MM.1S (cell line): ENCODE measurements around the gene TFAM.
A peak's percentile ranks its signal among the peaks of the same experiment; 100 is the strongest.
"Not testable (repeated sequence)": the region's sequence is repeated elsewhere in the genome, so short reads cannot be mapped to it uniquely, and the experiment has no call there.

Experiments used
- DNase-seq: peaks from one replicate; pipeline ENCODE4 v3.0.0-alpha.2; 2015
- H2AFZ ChIP-seq: fragments of 300-600 bp; sonication (generic); 2 replicates; pipeline ENCODE4 v1.6.0; 2016; ENCODE audit warnings: antibody characterized with exemption, low read length
- H3F3A ChIP-seq: fragments of 300-600 bp; sonication (generic); 2 replicates; pipeline ENCODE4 v1.6.1; 2016; ENCODE audit warnings: mild to moderate bottlenecking, antibody characterized with exemption, low read length, moderate library complexity, mixed read lengths; ENCODE audit not compliant: insufficient read depth
- H3K27ac ChIP-seq: fragments of 300-600 bp; sonication (generic); 2 replicates; pipeline ENCODE4 v1.5.1; 2016; ENCODE audit warnings: mild to moderate bottlenecking, low read length
- H3K27me3 ChIP-seq: fragments of 300-600 bp; sonication (generic); replicated peaks from 2 replicates; pipeline ENCODE4 v1.6.0; 2016; ENCODE audit warnings: low read length; ENCODE audit not compliant: insufficient read depth
- H3K36me3 ChIP-seq: fragments of 300-600 bp; sonication (generic); replicated peaks from 2 replicates; pipeline ENCODE4 v1.6.1; 2016; ENCODE audit warnings: mild to moderate bottlenecking, low read length, mixed read lengths; ENCODE audit not compliant: insufficient read depth
- H3K4me1 ChIP-seq: fragments of 300-600 bp; sonication (generic); 2 replicates; pipeline ENCODE4 v1.6.1; 2016; ENCODE audit warnings: low read length, mixed read lengths
- H3K4me2 ChIP-seq: fragments of 300-600 bp; sonication (generic); 2 replicates; pipeline ENCODE4 v1.6.0; 2016; ENCODE audit warnings: low read depth, low read length
- H3K4me3 ChIP-seq: fragments of 300-600 bp; sonication (generic); 2 replicates; pipeline ENCODE4 v1.5.1; 2016; ENCODE audit warnings: low read length, mixed read lengths
- H3K79me2 ChIP-seq: fragments of 300-600 bp; sonication (generic); 2 replicates; pipeline ENCODE4 v1.6.1; 2016; ENCODE audit warnings: mixed run types, low read length, mixed read lengths
- H3K9ac ChIP-seq: fragments of 300-600 bp; sonication (generic); 2 replicates; pipeline ENCODE4 v1.6.1; 2016; ENCODE audit warnings: low read length, mixed read lengths
- H3K9me2 ChIP-seq: fragments of 300-600 bp; sonication (generic); replicated peaks from 2 replicates; pipeline ENCODE4 v1.6.1; 2016; ENCODE audit warnings: mild to moderate bottlenecking, low read length, mixed read lengths; ENCODE audit not compliant: insufficient read depth
- H3K9me3 ChIP-seq: fragments of 300-600 bp; sonication (generic); replicated peaks from 2 replicates; pipeline ENCODE4 v1.6.1; 2016; ENCODE audit warnings: mild to moderate bottlenecking, low read length, mixed read lengths; ENCODE audit not compliant: insufficient read depth
- H4K20me1 ChIP-seq: fragments of 300-600 bp; sonication (generic); 2 replicates; pipeline ENCODE4 v1.6.1; 2016; ENCODE audit warnings: mild to moderate bottlenecking, low read length, moderate library complexity, mixed read lengths; ENCODE audit not compliant: insufficient read depth
- CTCF ChIP-seq: fragments of 300-600 bp; sonication (generic); IDR thresholded peaks from 2 replicates; pipeline ENCODE4 v1.5.1; 2016; ENCODE audit warnings: antibody characterized with exemption, low read length, mixed read lengths
- EZH2 ChIP-seq: fragments of 300-600 bp; sonication (generic); optimal IDR thresholded peaks from 2 replicates; pipeline ENCODE3; 2017; ENCODE audit warnings: low read depth, mild to moderate bottlenecking, antibody characterized with exemption, low read length, mixed read lengths
- EZH2phosphoT487 ChIP-seq: fragments of 300-600 bp; sonication (generic); IDR thresholded peaks from 2 replicates; pipeline ENCODE4 v1.6.1; 2018; ENCODE audit warnings: antibody characterized with exemption, low read length

The TFAM gene

GRCh38 chr10:58412502-58412961 is 27.3 kb downstream of the TFAM start:
- H3K79me2 ChIP-seq, result no peaks in the 10 kb centered on the region
- no peak overlapping the region for H3K27ac ChIP-seq
- no peak overlapping the region for H2AFZ ChIP-seq
- DNase-seq, result no peak
- H3K4me3 ChIP-seq, result no peak overlapping the region
- TF ChIP-seq EZH2phosphoT487, result no peak
- no peak for TF ChIP-seq EZH2
- TF ChIP-seq CTCF, result no peak
- no peaks in the 10 kb centered on the region for H3K36me3 ChIP-seq
- no peak overlapping the region for H3K9ac ChIP-seq
- H3K9me3 ChIP-seq, result no peaks in the 10 kb centered on the region
- H3F3A ChIP-seq, result no peaks in the 10 kb centered on the region
- H4K20me1 ChIP-seq, result no peaks in the 10 kb centered on the region
- no peaks in the 10 kb centered on the region for H3K9me2 ChIP-seq
- H3K27me3 ChIP-seq, result no peaks in the 10 kb centered on the region
- no peak overlapping the region for H3K4me2 ChIP-seq
- no peaks in the 10 kb centered on the region for H3K4me1 ChIP-seq

GRCh38 chr10:58414270-58415041 is 29.2 kb downstream of the TFAM start:
- H3K36me3 ChIP-seq, result no peaks in the 10 kb centered on the region
- H3K9me3 ChIP-seq, result no peaks in the 10 kb centered on the region
- no peaks in the 10 kb centered on the region for H3K79me2 ChIP-seq
- H3K4me2 ChIP-seq, result no peak overlapping the region
- H2AFZ ChIP-seq, result no peak overlapping the region
- H3F3A ChIP-seq, result no peaks in the 10 kb centered on the region
- no peaks in the 10 kb centered on the region for H3K9me2 ChIP-seq
- no peak overlapping the region for H3K9ac ChIP-seq
- DNase-seq, result peak; percentile 20
- H4K20me1 ChIP-seq, result no peaks in the 10 kb centered on the region
- no peak for TF ChIP-seq EZH2
- no peak for TF ChIP-seq CTCF
- TF ChIP-seq EZH2phosphoT487, result no peak
- H3K27me3 ChIP-seq, result no peaks in the 10 kb centered on the region
- H3K4me1 ChIP-seq, result no peaks in the 10 kb centered on the region
- no peak overlapping the region for H3K4me3 ChIP-seq
- no peak overlapping the region for H3K27ac ChIP-seq

- H3K27ac ChIP-seq, result no peak overlapping the region
- H2AFZ ChIP-seq, result no peak overlapping the region
- TF ChIP-seq CTCF (no peak), EZH2 (no peak), EZH2phosphoT487 (no peak)
Observed at GRCh38 chr10:58415757-58416156, 30.5 kb downstream of the TFAM start.

GRCh38 chr10:58417902-58418301 is 32.7 kb downstream of the TFAM start:
- not testable (repeated sequence) for H3K36me3 ChIP-seq, H4K20me1 ChIP-seq, H3K4me2 ChIP-seq, H3K4me3 ChIP-seq, H3K4me1 ChIP-seq, H3K27ac ChIP-seq, H3K9ac ChIP-seq, H3K9me2 ChIP-seq, H3K27me3 ChIP-seq, DNase-seq, H3K79me2 ChIP-seq, H3F3A ChIP-seq, H2AFZ ChIP-seq, H3K9me3 ChIP-seq

More at GRCh38 chr10:58415757-58416156, 30.5 kb downstream of the TFAM start:
- Histone ChIP-seq H3F3A (no peaks in the 10 kb centered on the region), H3K4me1 (no peaks in the 10 kb centered on the region), H3K9me2 (no peaks in the 10 kb centered on the region), H4K20me1 (no peaks in the 10 kb centered on the region), H3K79me2 (no peaks in the 10 kb centered on the region), H3K27me3 (no peaks in the 10 kb centered on the region), H3K4me2 (no peak overlapping the region), H3K9me3 (no peaks in the 10 kb centered on the region), H3K36me3 (no peaks in the 10 kb centered on the region), H3K4me3 (no peak overlapping the region), H3K9ac (no peak overlapping the region)
- DNase-seq, result no peak
